Inferior parietal cortex (tissue), 1 donor: ENCODE measurements around the gene ASAP2.
"Not testable (repeated sequence)": the region's sequence is repeated elsewhere in the genome, so short reads cannot be mapped to it uniquely, and the experiment has no call there.

Source experiments
- DNase-seq: peaks from one replicate; pipeline ENCODE4 v3.0.0-alpha.2; 2016; ENCODE audit errors: extremely low spot score

ASAP2 gene

DNA sequence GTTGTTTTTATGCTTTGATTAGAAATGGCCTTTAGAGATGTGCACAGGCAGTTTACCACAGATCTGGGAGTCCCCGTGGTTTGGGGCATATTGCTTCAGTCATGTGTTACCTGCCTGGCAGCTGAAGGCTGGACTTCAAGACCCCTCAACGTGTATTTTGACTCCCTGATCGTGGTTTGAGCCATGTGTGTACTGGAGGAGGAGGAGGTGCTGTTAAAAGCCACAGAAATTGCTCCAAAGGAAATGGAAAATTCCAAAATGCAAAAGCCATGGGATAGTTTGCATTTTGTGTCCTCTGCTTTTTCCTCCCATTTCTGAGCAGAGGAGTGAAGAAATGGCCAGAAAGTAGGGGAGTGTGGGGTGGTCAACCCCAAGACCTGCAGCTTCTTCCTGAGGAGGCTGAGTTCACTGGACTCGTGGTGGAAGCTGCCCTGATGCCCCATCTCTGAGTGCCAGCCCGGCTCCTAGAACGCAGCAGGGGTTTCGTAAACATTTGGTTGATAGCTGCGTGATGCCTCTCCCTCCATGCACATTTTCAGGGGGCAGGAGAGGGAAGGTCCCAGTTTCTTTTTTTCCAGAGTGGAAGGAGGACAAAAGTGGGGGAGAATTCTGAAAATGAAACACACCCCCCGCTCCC lies 171.0 kb downstream of the ASAP2 start:
- DNase-seq = no peak

DNA sequence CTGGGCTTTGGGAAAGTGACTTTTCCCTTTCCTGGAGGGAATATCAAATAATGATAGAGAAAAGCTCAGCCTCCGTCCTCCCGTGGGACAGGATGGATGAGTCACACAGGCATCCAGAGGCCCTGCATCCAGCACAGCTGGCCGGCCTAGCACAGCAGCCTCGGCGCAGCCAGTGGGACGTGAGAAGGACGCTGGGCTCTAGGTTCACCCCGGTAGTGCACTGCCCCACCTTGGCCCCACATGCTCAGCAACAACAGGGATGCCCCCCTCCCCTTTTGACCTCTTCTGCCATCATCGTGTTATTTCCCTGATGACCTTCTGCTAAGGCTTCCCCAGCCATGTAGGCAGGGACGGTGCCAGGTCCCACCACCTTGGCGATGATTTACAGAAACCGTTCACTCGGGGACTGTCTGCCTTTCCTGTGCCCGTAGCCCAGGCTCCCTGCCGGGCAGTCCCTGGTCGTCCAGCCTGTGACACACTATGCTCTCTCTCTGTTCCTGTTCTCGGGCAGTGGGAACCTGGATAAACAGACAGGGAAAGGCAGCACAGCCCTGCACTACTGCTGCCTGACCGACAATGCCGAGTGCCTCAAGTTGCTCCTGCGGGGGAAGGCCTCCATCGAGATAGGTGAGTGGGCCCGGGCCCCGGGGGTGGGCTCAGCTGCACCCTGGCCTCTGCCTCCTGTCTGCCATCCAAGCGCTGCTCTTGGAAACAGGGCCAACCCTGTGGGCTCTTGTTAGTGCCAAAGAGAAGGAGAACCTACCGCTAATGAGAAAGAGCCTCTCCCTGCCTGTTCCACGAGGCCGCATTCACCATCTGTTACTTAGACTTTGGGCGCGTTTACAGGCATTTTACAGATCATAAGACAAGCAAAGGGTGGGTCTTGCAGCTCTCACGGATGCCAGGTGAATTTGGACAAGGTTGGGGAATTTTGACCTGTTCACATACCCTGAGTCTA lies 172.1 kb downstream of the ASAP2 start:
- no peak for DNase-seq

DNA sequence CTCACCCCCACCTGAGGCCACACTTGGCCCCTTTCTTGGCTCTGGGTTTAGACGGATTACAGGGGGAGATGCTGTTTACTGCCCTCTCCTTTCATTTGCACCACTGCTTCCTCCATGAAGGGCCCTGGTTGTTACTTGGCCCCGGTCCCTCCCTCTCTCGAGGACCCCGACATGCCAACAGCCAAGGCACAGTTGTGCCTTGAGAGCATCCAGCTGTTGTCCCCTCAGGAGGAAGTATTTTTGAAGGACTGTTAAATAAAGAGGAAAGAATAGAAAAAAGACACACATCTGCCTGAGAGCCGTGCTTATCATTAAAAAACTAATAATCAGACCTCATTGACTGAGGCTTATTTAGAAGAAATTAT lies 172.8 kb downstream of the ASAP2 start:
- no peak for DNase-seq

DNA sequence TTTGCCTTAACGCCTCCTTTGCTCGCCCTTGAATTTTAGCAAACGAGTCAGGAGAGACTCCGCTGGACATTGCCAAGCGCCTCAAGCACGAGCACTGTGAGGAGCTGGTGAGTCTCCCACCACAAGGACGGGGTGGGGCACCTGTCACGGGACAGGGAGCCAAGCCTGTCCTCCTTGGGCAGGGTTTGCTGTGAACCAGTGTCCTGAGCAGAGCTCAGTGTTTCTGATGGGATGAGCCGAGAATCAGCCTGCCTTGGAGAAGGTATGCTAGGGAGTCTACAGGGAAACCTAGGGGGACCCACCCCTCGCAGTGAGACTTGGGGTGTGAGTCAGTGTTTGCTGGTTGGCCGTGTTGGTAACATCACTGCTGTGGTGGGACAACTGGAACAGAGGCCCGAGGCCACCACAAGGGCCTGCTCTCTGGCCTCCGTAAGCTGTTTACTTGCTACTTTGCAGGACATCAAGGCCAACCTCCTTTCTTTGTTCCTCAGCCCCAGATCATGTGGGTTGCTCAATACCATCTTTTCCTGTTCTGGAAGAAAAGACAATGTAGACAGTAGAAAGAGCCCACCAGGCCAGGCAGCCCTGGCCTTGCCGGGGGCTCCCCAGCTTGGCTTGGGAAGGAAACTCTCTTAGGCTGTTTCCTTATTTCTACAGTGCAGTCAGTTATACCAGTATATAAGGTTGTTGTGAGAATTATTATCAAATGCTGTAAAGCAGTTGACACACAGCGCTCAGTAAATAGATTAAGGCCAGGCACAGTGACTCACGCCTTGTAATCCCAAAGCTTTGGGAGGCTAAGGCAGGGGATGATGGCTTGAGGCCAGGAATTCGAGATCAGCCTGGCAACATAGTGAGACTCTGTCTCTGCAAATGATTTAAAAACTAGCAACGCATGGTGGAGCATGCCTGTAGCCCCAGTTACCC lies 174.4 kb downstream of the ASAP2 start:
- no peak for DNase-seq

DNA sequence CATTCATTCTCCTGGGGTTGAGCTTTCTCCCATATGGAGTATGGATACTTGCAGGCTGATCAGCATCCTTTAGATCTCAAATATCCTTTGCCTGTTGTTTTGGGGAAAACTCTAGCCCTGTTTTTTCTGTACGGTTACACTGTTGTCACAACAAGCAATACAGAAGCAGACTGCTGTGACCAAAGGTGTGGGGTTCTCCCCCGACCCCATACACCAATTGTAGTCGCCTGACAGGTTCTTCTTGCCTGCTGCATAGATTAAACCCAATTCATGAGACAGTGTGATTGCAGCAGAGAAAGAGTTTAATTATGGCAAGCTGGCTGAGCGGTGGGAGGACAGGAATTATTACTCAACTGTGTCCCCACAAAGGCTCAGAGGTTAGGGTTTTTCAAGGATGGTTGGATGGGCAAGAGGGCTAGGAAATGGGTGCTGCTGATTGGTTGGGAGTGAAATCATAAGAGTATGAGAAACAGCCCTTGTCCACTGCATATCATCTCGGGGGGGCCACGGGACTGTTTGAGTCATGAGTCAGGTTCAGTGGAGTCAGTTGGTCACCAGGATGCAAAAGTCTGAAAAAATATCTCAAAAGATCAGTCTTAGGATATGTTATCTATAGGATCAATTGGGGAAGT lies 176.1 kb downstream of the ASAP2 start:
- DNase-seq = no peak

DNA sequence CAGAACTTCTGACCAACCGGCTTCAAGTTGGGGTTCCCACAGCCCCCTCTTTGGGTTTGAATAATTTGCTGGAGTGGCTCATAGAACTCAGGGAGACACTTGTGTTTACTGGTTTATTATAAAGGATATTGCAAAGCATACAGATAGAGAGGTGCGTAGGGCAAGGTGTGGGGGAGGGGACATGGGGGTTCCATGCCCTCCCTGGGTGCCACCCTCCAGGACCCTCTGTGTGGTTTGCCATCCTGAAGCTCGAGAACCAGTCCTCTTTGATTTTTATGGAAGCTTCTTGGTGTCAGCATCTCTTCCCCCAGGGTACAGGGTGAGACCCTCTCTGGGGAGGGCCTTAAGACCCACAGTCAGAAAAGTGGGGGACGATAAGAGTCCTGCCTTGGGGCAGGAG lies 177.9 kb downstream of the ASAP2 start:
- no peak for DNase-seq

DNA sequence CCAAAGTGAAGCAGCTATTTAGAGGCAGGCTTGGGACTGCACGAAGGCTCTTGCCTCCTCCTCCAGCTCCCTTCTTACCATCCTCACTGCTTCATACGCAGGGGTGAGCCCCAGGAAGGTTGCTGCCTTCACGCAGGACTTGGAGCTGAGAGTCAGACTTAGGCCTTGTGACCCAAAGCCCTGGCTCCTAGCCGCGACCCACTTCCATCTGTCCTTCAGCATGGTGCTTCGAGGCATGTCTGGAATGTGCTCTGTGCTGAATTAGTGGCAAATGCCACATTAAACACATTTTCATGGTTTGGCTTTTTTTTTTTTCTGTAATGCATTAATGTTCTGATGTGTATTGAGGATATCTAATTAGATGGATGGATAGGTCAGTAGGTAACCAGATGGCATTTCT lies 179.2 kb downstream of the ASAP2 start:
- no peak for DNase-seq

DNA sequence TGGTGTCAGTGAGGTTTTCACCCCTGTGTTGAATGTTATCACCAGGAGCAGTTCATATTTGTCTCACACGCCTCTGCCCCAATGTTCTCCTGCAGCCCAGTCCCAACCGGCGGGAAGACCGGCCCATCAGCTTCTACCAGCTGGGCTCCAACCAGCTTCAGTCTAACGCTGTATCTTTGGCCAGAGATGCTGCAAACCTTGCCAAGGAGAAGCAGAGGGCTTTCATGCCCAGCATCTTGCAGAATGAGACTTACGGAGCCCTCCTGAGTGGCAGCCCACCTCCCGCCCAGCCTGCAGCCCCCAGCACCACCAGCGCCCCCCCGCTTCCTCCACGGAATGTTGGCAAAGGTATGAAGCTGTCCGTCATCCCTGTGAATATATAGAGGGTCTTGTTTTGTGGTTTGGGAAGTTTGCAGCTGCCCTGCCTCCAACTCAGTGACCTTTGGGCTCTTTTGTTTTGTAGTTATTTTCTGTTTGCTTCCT lies 181.6 kb downstream of the ASAP2 start:
- no peak for DNase-seq

DNA sequence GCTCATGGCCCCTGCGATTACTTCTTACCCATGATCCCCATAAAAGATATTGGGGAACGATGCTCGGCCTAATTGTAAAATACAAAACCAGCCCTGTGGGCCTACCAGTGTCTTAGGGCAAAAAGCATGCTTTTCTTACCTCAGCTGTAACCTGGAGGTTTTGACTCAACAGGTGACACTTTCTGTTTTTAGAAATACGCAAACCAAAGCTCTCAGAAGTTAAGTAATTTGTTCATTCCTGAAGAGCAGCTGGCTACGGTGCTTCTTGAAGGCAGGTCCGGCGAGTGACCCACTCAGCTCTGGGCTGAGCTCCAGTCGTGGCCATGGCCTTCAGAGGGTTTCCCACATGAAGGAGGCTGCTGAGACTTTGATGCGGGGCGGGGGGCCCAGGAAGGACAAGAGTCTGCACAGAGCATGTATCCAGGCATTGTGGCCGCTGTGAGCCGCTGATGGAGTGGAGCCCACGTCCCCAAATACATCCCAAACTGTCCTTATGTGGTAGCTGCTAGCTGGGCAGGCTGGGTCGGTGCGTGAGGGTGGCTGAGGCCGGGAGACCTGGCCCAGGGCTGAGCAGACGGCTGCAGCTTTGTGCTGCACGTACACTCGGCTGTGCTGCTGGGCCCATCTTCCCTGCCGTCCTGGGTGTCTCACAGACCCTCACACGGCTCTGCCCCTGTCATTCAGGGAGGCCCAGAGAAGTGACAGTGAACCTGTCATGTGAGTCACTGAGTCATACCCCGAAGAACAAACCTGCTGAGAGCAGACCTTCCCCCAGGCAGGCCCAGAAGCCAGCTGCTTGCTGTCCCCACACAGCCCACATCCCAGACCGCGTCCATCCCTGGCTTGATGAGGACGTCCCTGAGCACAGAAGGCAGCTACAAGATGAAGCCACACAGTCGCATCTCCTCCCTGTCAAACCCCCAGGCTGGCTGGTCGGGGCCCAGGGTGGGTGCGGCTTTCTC lies 182.6 kb downstream of the ASAP2 start:
- no peak for DNase-seq

DNA sequence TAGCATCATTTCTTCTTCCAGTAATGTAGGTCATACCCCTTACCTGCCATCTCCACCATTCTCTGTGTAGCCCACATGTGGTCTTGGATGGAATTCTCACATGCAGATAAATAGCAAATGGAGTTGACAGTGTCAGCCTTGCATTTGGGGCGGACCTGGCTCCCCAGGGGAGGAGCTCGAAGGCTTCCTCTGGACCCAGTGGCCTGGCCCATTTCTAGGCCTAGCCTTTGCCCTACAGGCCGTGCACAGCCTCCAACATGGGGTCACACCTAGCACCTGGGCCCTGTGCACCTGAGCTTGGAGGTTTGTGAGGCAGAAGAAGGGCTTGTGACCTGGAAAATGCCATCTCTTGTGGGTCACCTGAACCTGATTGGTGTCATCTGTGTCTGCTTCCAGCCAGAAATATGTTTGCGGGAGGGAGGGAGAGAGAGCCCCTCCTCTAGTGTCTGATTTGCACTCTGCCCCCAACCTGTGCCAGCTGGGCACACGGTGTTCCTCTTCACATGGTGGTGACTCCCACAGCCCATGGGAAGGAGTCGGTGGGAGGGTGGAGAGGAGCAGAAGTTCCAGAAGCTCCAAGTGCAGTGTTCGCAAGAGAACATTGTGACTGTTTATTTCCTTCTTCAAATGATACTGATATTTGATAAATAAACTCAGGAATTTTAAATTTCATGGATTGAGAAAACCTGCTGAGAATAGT lies 183.7 kb downstream of the ASAP2 start:
- DNase-seq = no peak

DNA sequence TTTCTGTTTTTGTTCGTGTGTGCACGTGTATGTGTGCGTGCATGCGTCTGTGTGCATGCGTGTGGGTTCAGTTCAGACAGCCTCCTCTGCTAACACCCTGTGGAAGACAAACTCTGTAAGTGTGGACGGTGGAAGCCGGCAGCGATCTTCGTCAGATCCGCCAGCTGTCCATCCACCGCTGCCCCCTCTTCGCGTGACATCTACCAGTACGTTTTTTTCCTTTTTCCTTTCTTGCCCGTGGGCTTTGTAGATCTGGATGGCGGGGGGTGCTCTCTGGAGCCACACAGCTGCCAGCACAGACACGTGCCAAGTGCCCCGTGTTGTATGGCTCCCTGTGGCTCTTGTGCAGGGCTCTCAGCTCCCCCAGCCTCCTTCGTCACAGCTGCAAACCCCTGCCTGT lies 184.4 kb downstream of the ASAP2 start:
- no peak for DNase-seq

DNA sequence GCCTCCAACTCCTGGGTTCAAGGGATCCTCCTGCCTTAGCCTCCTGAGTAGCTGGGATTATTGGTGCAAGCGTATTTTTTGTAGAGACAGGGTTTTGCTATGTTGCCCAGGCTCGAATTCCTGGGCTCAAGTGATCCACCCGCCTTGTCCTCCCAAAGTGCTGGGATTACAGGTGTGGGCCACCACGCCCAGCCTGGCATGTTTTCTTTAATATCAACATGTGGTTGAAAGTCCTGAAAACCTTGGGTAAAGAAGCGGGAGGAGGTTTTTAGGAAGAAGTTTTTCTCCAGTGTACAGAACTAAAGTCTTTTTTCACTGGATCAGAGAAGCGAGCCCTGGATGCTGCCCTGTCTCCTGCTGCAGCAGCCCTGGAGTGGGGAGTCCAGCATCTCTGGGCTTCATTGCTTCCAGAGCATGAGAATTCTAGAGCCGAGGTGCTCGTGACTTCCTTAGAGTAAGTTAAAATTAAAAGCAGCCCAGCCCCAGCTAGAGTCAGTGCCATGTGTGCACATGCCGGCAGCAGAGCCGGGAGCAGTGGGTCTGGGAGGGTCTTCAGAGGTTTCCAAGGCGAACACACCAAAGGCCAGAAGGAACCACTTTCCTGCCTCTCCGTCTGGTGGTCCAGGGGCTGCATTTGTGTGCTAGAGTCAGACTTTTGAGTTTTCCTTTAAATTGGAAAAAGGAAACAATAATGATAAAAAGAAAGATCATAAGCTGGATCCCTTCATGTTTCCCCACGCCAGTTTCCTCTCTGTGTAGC lies 185.5 kb downstream of the ASAP2 start:
- no peak for DNase-seq

DNA sequence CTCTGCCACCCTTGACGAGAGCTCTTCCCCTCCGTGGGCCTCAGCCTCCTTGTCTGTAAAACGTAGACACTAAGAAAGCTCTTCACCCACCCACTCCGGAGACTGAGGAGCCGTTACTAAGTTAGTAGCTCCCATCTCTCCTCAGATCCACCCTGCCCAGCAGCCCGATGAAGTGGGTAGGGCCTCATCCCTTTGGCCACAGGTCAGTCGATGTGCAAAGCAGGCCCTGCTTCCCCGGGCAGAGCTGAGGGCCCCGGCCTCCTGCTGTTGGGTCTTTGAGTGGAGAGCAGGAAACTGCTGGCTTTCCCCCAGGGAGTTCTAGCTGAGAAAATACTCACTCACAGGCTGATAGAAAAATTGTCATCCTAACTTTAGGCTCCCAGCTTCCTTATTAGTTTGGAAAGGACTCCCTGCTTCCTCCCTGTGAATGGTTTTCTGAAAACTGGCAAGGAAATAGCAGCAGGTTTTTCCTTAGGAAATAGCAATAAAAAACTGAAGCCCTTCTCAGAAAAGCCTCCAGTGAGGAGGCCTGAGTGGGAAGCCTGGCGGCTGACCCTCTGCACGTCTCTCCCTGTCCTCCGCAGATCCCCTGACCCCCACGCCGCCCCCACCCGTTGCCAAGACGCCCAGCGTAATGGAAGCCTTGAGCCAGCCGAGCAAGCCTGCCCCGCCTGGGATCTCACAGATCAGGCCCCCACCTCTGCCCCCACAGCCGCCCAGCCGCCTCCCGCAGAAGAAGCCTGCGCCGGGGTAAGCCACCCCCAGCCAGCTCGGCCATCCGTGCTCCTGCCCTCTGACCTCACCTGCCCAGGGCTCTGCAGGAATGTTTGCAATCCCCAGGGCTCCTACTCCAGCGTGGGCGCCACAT lies 186.5 kb downstream of the ASAP2 start:
- no peak for DNase-seq

DNA sequence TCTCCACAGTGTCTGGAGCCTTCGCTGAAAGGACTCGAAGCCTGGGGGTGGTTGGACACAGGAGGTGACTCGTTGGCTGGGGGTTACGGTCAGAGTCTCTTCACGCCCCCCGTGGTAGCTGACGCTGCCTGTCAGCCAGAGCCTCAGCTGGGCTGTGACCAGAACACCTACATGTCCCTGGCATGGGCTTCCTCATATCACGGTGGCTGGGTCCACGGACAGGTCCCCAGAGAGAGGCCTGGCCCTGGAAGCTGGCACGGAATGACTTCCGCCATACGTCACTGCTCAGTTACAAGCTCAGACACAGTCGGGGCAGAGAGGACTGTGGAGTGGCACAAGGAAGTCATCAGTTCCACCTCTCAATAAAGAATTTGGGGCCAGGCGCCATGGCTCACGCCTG lies 188.2 kb downstream of the ASAP2 start:
- DNase-seq = no peak

DNA sequence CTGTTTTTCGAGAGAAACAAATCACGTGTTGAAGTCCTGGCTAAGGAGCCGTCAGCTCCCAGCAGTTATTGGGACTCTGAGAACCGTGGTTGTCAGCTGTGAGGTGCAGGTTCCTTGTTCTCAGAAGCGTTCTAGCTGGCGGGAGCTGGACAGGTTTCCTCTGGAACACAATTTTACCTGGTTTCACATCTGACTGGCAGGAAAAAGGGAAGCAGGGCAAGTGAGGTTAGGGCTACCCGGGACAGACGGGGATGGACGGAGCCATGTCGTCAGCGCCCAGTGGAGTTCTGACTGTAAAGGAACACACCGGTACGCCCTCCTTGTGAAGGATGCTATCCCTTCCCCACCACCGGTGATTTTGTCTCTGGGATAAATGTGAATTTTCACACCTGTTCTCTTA lies 190.6 kb downstream of the ASAP2 start:
- DNase-seq = no peak

DNA sequence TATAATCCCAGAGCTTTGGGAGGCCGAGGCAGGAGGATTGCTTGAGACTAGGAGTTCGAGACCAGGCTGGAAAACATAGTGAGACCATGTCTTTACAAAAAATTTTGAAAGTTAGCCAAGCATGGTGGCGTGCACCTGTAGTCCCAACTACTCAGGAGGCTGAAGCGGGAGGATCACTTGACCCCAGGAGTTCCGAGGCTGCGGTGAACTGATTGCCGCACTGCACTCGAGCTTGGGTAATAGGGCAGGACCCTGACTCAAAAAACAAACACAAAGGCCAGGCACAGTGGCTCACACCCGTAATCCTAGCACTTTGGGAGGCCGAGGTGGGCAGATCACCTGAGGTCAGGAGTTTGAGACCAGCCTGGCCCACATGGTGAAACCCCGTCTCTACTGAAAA lies 191.6 kb downstream of the ASAP2 start:
- not testable (repeated sequence) for DNase-seq

DNA sequence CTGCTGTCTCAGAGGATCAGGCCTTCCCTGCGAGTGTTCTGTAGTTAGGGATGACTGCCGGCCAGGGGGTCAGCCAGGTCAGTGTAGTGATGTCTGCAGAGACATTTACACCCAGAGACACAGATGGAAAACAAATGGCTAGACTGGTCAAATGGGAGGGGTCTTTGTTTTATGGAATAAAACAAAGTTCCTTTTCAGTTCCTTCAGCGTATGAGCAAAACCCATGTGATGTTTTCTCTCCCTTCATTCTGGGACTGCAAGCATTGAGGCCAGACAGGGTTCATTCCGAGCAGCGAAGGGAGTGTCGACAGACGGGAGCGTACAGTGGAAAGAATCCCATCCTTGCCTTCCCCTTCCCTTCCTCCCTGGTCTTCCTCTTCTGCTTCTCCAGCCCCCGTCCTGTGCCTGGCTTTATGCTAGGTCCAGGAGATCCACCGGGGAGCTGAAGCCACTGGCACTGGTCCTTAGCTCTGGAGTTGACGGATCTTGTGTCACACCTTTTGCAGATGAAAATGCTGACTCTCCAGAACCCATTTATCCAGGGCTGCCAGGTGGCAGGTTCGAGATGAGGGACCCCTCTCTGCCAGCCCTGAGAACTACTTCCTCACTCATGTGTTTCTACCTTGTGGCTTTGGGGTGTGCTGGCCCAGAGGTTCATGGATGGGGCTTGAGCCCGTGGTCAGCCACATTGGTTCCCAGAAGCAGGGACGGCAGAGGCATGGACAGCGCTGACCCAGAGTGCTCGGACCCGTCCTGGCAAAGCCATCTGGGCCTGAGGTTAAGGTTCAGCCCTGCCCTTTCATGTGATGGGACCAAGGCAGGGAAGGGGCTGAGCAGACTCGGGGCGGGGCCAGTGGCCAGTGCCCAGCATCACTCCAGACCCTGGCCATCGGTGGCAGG lies 192.5 kb downstream of the ASAP2 start:
- DNase-seq = no peak
